ENCODE measurements around the gene PPARG. TPM values are rescaled to one million over a fixed set of nuclear protein-coding genes. Genes with fewer than 3 reads are reported as not detected.

PPARG gene
- total and polyA plus RNA-seq, 2 experiments from 2014 or later, result 0.15 to 0.42 TPM

- H3K4me3 Mint-ChIP-seq, result no peak overlapping the region
- Histone ChIP-seq H3K9me2 (ENCODE audit: insufficient read depth) (no peaks in the 10 kb centered on the region), H3K27me3 (ENCODE audit: insufficient read depth) (no peaks in the 10 kb centered on the region), H3K4me1 (ENCODE audit: insufficient read depth) (no peaks in the 10 kb centered on the region), H2AFZ (no peak overlapping the region), H4K20me1 (replicated peaks; ENCODE audit: insufficient read depth) (no peaks in the 10 kb centered on the region), H3K4me3 (no peak overlapping the region), H3K79me2 (replicated peaks; ENCODE audit: insufficient read depth) (no peaks in the 10 kb centered on the region), H3K27ac (ENCODE audit: low read depth) (no peak overlapping the region), H3K4me2 (no peak overlapping the region), H3F3A (replicated peaks; ENCODE audit: low read depth) (no peaks in the 10 kb centered on the region), H3K36me3 (ENCODE audit: insufficient read depth) (no peaks in the 10 kb centered on the region)
- no peaks in the 10 kb centered on the region for H3K4me1 Mint-ChIP-seq
- peaks cover 8% of the 10 kb centered on the region; the same call in 2 of the 3 replicates for H3K9me3 Mint-ChIP-seq
- TF ChIP-seq EZH2phosphoT487 (IDR thresholded peaks at IDR 0.05; ENCODE audit: unreplicated experiment), result no peak
- no peak for TF ChIP-seq NANOG (IDR thresholded peaks at IDR 0.05; ENCODE audit: borderline replicate concordance)
- TF ChIP-seq JUNB (IDR thresholded peaks at IDR 0.05; ENCODE audit: unreplicated experiment), result no peak
- no peak for TF ChIP-seq ZNF462 (CRISPR knock-in tag; IDR thresholded peaks at IDR 0.05)
- TF ChIP-seq, protein P1, sequence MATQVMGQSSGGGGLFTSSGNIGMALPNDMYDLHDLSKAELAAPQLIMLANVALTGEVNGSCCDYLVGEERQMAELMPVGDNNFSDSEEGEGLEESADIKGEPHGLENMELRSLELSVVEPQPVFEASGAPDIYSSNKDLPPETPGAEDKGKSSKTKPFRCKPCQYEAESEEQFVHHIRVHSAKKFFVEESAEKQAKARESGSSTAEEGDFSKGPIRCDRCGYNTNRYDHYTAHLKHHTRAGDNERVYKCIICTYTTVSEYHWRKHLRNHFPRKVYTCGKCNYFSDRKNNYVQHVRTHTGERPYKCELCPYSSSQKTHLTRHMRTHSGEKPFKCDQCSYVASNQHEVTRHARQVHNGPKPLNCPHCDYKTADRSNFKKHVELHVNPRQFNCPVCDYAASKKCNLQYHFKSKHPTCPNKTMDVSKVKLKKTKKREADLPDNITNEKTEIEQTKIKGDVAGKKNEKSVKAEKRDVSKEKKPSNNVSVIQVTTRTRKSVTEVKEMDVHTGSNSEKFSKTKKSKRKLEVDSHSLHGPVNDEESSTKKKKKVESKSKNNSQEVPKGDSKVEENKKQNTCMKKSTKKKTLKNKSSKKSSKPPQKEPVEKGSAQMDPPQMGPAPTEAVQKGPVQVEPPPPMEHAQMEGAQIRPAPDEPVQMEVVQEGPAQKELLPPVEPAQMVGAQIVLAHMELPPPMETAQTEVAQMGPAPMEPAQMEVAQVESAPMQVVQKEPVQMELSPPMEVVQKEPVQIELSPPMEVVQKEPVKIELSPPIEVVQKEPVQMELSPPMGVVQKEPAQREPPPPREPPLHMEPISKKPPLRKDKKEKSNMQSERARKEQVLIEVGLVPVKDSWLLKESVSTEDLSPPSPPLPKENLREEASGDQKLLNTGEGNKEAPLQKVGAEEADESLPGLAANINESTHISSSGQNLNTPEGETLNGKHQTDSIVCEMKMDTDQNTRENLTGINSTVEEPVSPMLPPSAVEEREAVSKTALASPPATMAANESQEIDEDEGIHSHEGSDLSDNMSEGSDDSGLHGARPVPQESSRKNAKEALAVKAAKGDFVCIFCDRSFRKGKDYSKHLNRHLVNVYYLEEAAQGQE (IDR thresholded peaks at IDR 0.05; ENCODE audit: unreplicated experiment), result no peak
- TF ChIP-seq POLR2AphosphoS5 (IDR thresholded peaks at IDR 0.05; ENCODE audit: low read depth), result no peak
- TF ChIP-seq ZNF114 (CRISPR knock-in tag; IDR thresholded peaks at IDR 0.05), result no peak
- TF ChIP-seq, protein P2, sequence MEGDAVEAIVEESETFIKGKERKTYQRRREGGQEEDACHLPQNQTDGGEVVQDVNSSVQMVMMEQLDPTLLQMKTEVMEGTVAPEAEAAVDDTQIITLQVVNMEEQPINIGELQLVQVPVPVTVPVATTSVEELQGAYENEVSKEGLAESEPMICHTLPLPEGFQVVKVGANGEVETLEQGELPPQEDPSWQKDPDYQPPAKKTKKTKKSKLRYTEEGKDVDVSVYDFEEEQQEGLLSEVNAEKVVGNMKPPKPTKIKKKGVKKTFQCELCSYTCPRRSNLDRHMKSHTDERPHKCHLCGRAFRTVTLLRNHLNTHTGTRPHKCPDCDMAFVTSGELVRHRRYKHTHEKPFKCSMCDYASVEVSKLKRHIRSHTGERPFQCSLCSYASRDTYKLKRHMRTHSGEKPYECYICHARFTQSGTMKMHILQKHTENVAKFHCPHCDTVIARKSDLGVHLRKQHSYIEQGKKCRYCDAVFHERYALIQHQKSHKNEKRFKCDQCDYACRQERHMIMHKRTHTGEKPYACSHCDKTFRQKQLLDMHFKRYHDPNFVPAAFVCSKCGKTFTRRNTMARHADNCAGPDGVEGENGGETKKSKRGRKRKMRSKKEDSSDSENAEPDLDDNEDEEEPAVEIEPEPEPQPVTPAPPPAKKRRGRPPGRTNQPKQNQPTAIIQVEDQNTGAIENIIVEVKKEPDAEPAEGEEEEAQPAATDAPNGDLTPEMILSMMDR (conservative IDR thresholded peaks at IDR 0.05; ENCODE audit: low read depth in 2 of 2), result no peak
- TF ChIP-seq EZH2 (IDR thresholded peaks at IDR 0.05; ENCODE audit: low read depth, unreplicated experiment), result no peak
- TF ChIP-seq CREB1 (CRISPR knock-in tag; IDR thresholded peaks at IDR 0.05; ENCODE audit: low read depth), result no peak
- TF ChIP-seq ZNF331 (CRISPR knock-in tag; IDR thresholded peaks at IDR 0.05; ENCODE audit: low read depth), result no peak
- TF ChIP-seq ETS1 (IDR thresholded peaks at IDR 0.05), result no peak
- no peak for TF ChIP-seq STAT1 (IDR thresholded peaks at IDR 0.05; ENCODE audit: unreplicated experiment)
- H3K36me3 Mint-ChIP-seq (ENCODE audit: low read depth), result no peaks in the 10 kb centered on the region; the same call in 2 of the 3 replicates
- DNase-seq (ENCODE audit: low spot score) (no peak), ATAC-seq (no peak)
- no peak overlapping the region for H3K27ac Mint-ChIP-seq
- H3K27me3 Mint-ChIP-seq (ENCODE audit: insufficient read depth, low read depth, poor library complexity), result no peaks in the 10 kb centered on the region
These were observed 39.4 kb upstream of the PPARG start for GRCh38 chr3:12249519-12249918.
